Epithelial cell of prostate (primary cell): ENCODE data around the gene CHCT1.
"Not testable (repeated sequence)": the region's sequence is repeated elsewhere in the genome, so short reads cannot be mapped to it uniquely, and the experiment has no call there.

Experiments used
- DNase-seq: peaks from one replicate; pipeline ENCODE4 v3.0.0-alpha.2; 2011; ENCODE audit warnings: low read depth, low spot score
- H3K27ac ChIP-seq: fragments of 450-650 bp; 2 replicates; pipeline ENCODE4 v1.5.1; 2017; ENCODE audit warnings: mild to moderate bottlenecking

CHCT1 gene

DNA sequence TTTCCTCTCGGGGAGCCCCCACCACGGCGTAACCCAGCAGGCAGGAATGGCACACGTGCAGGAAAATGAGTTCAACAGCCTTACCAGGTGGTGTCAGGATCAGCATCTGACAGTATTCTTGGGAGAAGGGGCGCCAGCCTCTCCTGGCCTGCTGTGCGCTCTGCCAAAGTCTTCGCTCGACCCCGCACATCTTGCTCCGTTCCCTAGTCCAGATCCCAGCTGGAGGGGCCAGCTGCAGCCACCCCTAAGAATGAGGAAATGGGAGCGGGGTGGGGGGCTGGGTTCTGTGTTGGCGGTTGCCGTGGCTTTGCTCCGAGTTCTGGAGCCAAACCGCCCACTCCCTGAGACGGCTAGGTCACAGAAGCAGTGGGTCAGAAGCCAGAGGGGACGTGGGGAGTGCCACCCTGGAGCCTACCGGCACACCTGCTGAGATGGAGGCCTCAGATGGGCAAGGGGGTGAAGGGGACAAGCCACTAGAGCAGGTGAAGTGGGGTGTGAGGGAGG, at the start of gene CHCT1:
TSS of gene CHCT1 (plus strand) at position 328 of the 504 bp plus-strand sequence. CDS start at position 432, 104 bp downstream.
- DNase-seq = no peak
- H3K27ac ChIP-seq = no peak within 1 kb of the TSS

DNA sequence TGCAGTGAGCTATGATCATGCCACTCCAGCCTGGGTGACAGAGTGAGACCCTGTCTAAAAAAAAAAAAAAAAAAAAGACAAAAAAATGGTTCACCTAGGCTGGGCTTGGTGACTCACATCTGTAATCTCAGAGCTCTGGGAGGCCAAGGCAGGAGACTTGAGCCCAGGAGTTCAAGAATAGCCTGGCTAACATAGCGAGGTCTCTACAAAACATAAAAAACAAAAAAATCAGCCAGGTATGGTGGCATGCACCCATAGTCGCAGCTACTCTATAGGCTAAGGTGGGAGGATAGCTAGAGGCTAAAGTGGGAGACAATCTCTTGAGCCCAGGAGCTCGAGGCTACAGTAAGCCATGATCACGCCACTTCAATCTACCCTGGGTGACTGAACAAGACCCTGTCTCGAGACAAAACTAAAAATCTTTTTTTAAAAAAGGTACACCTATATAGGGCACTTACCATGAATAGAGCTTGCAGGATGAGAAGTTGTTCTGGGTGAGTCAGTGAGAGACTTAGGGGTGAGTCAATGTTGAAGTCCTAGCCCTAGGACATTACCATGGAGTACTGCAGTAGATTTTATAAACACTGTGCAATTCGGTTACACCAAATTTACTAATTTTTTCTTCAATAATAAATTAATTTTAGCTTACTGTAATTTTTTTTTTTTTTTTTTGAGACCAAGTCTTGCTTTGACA, 49.4 kb upstream of the CHCT1 start:
- peak; percentile 76 for DNase-seq
- peak overlapping the region; percentile 75 for H3K27ac ChIP-seq

DNA sequence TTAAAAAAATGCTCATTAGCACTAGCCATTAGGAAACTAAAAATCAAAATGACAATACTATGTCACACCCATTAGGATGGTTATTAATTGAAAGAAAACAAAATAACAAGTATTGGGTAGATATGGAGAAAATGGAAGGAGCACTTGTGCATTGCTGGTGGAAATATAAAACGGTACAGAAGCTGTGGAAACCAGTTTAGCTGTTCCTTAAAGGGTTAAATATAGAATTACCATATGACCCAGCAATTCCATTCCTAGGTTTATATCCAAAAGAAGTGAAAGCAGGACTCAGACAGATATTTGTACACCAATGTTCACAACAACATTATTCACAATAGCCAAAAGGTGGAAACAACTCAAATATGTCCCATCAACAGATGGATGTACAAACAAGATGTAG, 44.1 kb upstream of the CHCT1 start:
- H3K27ac ChIP-seq, DNase-seq: not testable (repeated sequence)

DNA sequence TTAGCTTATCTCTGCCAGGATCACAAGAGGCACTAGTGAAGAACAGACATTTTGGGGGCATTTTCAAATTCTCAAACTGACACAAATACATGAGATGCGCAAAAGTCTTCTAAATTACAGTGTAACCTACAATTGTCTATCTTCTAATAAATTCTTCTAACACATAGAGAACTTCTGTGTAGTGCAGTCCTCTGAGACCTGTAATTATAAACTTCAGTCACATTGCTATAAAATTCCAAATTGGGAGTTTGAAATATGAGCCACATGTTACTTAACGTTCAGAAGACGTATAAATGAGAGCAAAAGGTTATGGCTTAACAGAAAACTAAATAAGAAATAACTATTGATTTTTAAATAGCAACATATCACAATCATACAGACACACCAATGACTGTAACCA, 42.8 kb upstream of the CHCT1 start:
- not testable (repeated sequence) for DNase-seq, H3K27ac ChIP-seq

DNA sequence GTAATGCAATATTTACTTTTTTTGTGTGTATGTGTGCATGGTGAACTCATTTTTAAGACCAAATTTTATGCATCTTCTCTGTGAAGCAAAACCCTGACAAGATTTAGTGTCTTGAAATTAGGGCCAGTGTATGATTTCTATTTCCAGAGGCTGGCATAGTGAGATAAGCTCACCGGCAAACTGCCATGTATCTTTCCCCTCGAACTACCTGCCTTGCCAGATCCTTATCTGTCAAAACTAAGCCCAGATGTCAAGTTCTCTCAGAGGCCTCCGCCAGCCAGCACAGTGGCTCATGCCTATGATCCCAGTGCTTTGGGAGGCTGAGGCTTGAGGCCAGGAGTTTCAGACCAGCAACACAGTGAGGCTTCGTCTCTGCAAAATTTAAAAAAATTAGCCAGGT, 40.3 kb upstream of the CHCT1 start:
- no peak for DNase-seq
- no peak overlapping the region for H3K27ac ChIP-seq

DNA sequence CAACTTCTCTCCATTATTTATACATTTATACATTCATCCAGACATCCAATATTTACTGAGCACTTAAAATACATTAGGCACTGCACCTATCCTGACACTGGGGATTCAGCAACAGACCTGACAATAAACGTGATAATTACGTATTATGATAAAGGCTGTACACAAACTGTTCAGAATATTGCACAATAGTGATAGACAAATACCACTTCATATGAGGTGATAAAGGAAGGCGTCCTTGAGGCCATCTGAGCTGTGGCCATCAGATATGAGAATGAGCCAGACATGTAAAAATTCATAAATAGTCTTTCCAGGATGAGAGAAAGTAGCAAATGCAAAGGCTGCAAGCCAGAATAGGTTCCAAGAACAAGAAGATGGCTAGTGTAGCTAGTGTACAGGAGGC, 38.9 kb upstream of the CHCT1 start:
- DNase-seq = no peak
- H3K27ac ChIP-seq = no peak overlapping the region

DNA sequence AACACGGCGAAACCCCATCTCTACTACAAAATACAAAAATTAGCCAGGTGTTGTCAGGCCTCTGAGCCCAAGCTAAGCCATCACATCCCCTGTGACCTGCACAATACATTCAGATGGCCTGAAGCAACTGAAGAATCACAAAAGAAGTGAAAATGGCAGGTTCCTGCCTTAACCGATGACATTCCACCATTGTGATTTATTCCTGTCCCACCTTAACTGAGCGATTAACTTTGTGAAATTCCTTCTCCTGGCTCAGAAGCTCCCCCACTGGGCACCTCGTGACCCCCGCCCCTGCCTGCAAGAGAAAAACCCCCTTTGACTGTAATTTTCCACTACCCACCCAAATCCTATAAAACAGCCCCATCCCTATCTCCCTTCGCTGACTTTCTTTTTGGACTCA, 37.4 kb upstream of the CHCT1 start:
- not testable (repeated sequence) for DNase-seq, H3K27ac ChIP-seq

DNA sequence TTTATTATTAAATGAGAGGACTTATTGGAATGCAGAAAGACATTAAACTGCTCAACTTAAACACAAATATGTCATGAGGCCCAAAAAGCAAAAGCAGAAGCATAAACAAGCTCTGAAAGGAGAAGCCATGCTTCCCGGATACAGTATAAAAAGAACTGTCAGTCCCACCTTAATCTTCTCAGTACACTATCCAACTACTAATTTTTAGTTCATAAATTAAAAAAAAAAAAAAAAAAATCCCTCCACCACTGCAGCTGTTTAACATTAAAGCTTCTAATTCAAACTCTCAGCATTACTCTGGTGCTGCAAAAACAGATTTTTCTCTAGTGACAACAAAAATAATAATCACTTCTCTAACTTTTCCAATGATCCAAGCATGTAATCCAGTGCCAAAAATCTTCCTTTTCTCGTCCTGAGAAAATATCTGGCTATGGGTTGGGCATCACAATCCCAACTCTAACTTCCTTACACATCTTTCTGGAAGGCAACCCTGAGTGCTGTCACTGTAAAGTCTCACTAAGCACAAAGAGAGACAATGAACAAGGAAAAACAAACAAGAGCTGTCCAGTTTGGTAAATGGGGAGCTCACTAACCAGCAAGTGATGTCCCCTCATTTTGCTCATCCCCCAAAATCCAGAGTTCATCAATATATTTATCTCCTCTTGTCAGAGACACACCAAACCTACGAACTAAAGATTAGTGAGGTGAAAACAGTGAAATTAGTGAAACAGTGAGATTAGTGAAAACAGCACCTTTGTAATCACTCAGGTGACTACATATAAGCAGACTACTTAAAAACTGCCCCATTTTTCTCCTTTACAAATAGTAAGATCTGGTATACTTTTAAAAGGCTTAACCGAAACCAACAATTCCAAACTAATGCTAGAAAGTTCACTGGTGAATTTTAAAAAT, 35.9 kb upstream of the CHCT1 start:
- no peak overlapping the region for H3K27ac ChIP-seq
- DNase-seq = no peak

DNA sequence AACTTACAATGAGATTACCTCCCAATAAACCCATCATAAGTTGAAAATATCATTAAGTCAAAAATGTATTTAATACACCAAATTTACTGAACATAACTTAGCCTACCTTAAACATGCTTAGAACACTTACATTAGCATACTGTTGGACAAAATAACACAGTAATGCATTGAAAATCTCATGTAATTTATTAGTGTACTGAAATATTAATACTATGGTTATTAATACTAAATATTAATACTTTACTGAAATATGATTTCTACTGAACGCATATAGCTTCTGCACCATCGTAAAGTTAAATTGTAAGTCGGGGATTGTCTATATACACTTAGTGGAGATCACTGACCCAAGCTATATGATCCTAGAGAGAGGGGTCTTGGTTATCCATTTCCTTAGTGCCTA, 34.6 kb upstream of the CHCT1 start:
- DNase-seq = no peak
- no peak overlapping the region for H3K27ac ChIP-seq

DNA sequence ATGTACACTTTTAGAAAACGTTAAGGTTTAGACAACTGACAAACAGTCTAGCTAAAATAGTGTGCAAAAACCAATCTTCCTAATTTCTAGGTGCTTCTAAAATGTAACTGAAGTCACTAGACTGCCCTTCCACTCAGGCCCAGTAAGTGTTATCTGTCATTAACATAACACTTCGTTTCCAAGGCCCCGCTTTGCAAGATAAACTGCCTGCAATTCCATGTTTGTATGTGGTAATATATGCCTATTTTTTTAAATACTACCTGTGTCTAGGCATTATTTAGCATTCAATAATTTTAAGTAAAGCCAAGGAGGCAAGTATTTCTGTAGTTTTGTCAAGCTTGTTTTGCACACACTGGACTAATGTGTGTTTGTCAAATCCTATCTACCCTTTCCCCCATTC, 33.5 kb upstream of the CHCT1 start:
- H3K27ac ChIP-seq = no peak overlapping the region
- DNase-seq = no peak

DNA sequence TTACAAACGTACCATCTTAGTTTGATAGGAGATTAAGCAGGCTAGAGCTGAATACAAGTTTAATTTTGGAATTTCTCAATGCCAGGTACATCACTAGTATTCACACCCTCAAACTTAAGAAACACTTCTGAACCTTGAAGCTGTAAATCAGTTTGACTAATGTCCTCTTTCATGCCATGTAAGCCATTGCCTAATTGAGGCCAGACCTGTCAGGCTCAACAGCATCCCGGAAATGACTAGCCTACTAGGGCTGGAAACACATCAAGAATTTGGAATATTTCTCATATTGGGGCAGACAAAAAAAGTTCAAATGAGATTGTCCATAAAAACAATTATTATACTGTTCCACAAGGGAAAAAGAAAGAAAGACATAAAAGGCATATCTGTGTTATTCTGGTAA, 32.1 kb upstream of the CHCT1 start:
- DNase-seq = no peak
- peak overlapping the region; percentile 90 for H3K27ac ChIP-seq

DNA sequence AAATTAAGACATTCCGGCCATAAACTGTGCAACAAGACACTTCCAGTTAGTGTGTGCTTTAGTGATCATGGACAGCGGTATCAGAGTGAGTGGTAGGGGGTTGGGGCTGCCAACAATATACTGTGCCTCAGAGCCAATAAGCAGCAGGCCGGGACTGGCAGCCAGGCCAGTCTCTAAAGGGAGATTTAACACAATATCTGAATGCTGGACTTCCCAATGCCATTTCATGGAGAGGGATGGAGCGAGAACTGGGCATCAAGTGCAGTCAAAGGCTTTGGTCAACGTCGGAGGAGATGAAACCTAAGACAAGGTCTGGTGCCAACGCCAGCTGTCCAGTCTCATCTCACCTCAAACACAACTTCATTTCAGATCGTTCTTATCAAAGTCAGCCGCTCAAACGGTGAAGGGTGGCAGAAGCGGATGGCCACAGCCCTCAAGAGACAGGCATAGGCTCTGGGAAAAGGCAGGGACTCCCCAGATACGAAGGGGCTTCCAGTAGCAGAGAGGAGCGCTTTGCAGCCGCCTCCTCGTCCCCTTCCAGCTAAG, 31.3 kb upstream of the CHCT1 start:
- H3K27ac ChIP-seq = peak overlapping the region; percentile 90
- DNase-seq = no peak

DNA sequence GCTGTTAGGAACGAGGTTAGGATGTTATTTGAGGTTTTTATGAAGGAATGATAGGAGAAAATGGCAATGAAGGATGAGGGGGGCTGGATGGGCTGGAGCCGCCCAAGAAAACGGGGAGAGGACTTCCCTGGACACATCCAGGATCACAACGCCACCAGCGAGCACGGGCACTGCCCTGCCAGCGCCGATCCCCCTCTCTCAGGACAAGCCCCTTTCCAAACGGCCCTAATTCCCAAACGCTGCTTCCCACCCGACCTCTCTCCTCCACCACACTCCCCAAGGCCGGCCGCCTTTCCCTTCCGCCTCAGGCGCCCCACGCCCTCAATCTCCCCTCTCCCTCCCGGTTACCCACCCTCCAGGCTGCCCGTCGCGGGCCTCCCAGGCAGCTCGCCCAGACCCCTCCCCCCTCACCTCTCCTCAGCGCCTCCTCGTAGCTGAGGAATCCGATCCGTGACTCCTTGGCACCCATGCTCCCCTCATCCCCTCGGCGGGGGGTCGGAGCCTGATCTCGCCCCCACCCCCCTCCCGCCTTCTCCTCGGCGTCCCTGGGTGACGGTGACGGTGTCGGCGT, 30.7 kb upstream of the CHCT1 start:
- peak overlapping the region; percentile 90 for H3K27ac ChIP-seq
- no peak for DNase-seq

DNA sequence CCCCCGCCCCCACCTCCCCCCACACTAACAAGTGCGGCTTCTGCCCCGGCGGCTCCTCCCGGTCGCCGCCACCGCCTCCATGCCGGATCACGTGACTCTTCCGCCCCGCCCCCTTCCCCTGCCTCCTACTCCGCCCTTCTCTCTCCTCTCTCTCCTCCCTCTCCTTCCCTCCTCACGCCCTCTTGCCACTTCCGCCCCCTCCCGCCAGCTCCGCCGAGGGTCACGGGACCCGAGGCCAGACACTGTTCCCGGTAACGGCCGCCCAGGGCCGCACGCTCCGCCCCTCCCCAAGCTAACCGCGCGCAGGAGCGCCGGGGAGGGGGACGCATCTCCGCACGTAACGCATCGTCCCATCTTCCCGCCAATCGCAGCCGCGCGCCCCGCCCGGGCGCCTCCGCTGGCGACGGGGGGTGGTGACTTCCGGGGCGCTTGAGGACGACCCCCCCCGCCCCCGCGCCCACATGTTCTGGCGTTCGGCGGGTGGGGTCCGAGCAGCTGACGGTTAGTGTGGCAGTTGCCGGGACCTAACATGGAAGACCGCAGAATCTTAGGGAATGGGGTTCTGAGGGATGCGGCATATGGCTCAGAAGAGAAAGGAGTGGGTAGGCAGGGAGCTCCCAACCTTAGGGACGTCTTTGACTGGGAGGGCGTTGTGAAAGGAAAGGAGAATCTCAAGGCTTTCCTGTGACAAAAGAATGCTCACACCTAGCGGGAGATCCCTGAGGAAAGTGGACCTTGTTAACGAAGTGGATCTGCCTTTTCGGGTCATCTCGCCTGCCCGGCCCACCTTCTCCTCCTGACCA, 30.0 kb upstream of the CHCT1 start, which contains the start of gene USP32:
TSS of gene USP32 (minus strand) at position 92 of the 803 bp plus-strand sequence. CDS start 194 bp downstream, outside the sequence.
- DNase-seq = peak; percentile 83
- peak within 1 kb of the TSS; percentile 90 for H3K27ac ChIP-seq

DNA sequence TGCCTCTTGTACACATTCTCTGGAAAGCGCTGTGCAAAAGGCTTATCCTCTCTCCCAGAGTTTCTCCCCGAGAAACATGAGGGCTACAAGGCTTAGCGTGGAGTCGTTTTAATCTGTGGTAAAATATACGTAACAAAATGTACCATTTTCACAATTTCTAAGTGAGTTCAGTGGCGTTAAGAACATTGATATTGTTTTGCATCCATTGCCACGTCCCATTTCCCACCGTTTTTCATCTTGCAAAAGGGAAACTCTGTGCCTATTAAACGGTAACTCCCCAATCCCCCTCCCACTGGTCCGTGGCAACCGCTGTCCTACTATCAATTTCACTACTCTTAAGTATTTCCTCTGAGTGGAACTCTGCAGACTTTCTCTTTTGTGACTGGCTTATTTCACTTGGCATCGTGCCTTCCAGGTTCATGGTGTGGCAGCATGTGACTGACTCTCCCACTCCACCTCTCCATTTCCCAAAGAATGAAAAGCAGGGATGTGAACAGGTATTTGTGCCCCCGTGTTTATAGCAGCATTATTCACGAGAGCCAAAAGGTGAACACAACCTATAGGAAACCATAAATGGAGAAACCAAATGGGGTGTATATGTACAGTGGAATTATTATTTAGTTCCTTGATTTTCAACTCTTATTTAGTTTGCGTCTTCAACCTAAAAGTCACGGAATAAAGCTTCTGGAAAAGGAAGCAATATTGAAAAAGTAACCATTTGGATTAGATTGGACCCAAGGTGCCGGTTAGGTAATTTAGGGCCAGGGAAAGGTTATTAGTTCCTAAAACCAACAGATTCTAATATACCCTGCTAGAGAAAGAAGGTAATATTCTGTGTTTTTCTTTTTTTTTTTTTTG, 29.2 kb upstream of the CHCT1 start:
- DNase-seq = no peak

DNA sequence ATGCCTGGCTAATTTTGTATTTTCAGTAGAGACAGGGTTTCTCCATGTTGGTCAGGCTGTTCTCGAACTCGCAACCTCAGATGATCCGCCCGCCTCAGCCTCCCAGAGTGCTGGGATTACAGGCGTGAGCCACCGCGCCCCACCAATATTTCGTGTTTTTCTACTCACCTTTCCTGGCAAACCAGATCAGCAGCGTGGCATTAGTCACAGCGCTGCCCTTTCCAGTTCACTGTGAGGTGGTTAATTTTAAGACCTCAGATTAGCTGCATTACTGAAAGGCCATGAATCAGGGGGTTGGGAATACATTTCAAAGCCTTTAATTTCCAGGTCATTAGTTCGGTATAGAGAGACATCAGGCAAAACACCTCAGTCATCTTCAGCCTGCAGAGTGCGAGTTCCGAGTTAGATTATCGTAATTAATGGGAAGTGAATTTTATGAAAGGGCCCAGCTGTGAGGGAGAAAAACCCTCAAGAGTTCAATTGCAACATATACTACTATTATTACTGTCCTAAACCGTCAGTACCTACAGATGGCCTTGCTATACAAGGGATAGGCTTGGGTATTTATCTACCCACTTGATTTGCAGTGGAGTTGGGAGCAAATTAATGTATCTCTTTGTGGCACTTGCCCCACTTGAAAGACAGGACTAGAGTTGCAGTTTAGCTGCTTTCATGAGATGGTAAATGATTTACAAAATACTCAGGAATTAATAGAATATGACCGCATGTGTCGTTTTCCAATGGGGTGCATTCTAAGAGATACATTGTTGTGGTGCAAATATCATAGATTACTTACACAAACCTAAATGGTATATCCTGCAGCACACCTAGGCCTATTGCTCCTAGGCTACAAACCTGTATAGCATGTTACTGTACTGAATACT, 28.2 kb upstream of the CHCT1 start:
- no peak overlapping the region for H3K27ac ChIP-seq
- DNase-seq = no peak

More for the DNA sequence above, 29.2 kb upstream of the CHCT1 start:
- H3K27ac ChIP-seq = peak overlapping the region; percentile 90

DNA sequence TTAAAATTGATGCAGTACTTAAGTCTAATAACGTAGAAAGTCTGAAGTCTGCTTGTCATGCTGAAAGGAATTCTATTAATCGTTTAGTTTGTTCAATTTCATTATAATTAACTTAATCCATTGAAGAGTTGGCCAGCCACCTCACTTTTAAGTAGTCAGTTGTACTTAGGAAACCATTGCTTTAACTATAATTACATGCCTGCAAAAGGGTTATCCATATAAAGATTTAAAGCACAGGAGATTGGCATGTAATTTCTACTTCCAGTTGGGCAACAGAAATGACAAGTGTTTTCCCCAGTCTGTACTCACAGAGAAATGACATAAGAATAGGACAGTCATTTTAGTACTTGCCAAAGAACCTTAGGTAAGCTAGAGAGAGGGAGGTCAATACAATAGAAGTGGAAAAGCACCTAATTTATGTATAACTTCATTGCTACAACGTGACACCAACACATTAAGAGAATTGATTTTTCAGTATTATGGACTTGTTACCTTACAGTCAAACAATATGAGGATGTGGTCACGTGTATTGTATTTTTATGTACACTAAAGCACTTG, 26.7 kb upstream of the CHCT1 start:
- no peak for DNase-seq

More for the DNA sequence above, 26.7 kb upstream of the CHCT1 start:
- no peak overlapping the region for H3K27ac ChIP-seq
